H1 (cell line): ENCODE measurements around the gene CBFA2T2. TPM values are rescaled to one million over a fixed set of nuclear protein-coding genes. Genes with fewer than 3 reads are reported as not detected.

Experiments used
- CTCF ChIA-PET: fragments of 300-600 bp; sonication (Branson Sonifier 250); formaldehyde crosslinking; loops from one replicate; lab custom pipeline; 2021; ENCODE audit not compliant: partially characterized antibody; lab: Charles Lee
- POLR2A ChIA-PET: fragments of 300-600 bp; sonication (Branson Sonifier 250); formaldehyde crosslinking; loops from one replicate; lab custom pipeline; 2021; ENCODE audit warnings: inconsistent platforms; ENCODE audit not compliant: partially characterized antibody; lab: Charles Lee
- DNase-seq, 2 experiments: peaks; one replicate each; pipeline versions ENCODE4 v3.0.0 to v3.0.0-alpha.2; 2010 to 2022; ENCODE audit warnings: low spot score in 2 of 2, low read depth in 1 of 2, mixed read lengths in 1 of 2
- FAIRE-seq: peaks from 2 replicates; lab custom pipeline; 2011; peaks lifted over from hg19 to GRCh38; lab: Jason Lieb, UNC
- H2AFZ ChIP-seq: 2 replicates; pipeline ENCODE4 v1.8.1; 2012; ENCODE audit warnings: low read length, inconsistent platforms
- H2AK5ac ChIP-seq: 2 replicates; pipeline ENCODE4 v1.6.1; 2013; ENCODE audit warnings: low read depth, low read length
- H2BK120ac ChIP-seq: replicated peaks from 2 replicates; pipeline ENCODE3; 2013; ENCODE audit warnings: low read depth, low read length, inconsistent platforms
- H2BK12ac ChIP-seq: 2 replicates; pipeline ENCODE4 v1.6.1; 2013; ENCODE audit warnings: low read depth, low read length
- H2BK15ac ChIP-seq: 2 replicates; pipeline ENCODE4 v1.6.1; 2013; ENCODE audit warnings: low read length
- H2BK20ac ChIP-seq: 2 replicates; pipeline ENCODE4 v1.6.1; 2013; ENCODE audit warnings: low read length
- H2BK5ac ChIP-seq: 2 replicates; pipeline ENCODE4 v1.6.1; 2013; ENCODE audit warnings: low read depth, low read length
- H3K14ac ChIP-seq: 2 replicates; pipeline ENCODE4 v1.6.1; 2013; ENCODE audit warnings: inconsistent platforms; ENCODE audit not compliant: insufficient read length
- H3K18ac ChIP-seq: 2 replicates; pipeline ENCODE4 v1.6.1; 2013; ENCODE audit warnings: low read length; ENCODE audit errors: extremely low read depth
- H3K23ac ChIP-seq: 2 replicates; pipeline ENCODE4 v1.6.1; 2013; ENCODE audit warnings: inconsistent platforms; ENCODE audit not compliant: insufficient read length
- H3K23me2 ChIP-seq: 2 replicates; pipeline ENCODE4 v1.6.1; 2013; ENCODE audit warnings: low read depth, low read length
- H3K27ac ChIP-seq: 2 replicates; pipeline ENCODE4 v1.6.1; 2011; ENCODE audit warnings: low read depth, low read length, inconsistent platforms
- H3K27me3 ChIP-seq, 4 experiments: replicated peaks in 1 of 4; 1 replicate in 1 of 4; 2 replicates in 3 of 4; pipeline versions ENCODE4 v1.6.1 to v1.8.1; 2011 to 2013; ENCODE audit warnings: low read length in 3 of 4, mild to moderate bottlenecking in 3 of 4, inconsistent platforms in 2 of 4, mixed read lengths in 2 of 4, moderate library complexity in 1 of 4; ENCODE audit not compliant: control insufficient read depth in 3 of 4, insufficient read depth in 3 of 4; ENCODE audit errors: extremely low read depth in 1 of 4
- H3K36me3 ChIP-seq, 4 experiments: 2 replicates each; pipeline versions ENCODE4 v1.6.1 to v1.8.1; 2011 to 2013; ENCODE audit warnings: mild to moderate bottlenecking in 4 of 4, low read length in 3 of 4, moderate library complexity in 2 of 4, control low read depth in 1 of 4, inconsistent platforms in 1 of 4; ENCODE audit not compliant: insufficient read depth in 4 of 4, control insufficient read depth in 2 of 4
- H3K4ac ChIP-seq: replicated peaks from 2 replicates; pipeline ENCODE3; 2013; ENCODE audit warnings: low read length, low read depth, mixed read lengths, inconsistent platforms; ENCODE audit not compliant: insufficient read length
- H3K4me1 ChIP-seq, 4 experiments: replicated peaks in 1 of 4; 1 replicate in 1 of 4; 2 replicates in 3 of 4; pipeline versions ENCODE4 v1.6.1 to v1.8.1; 2011 to 2013; ENCODE audit warnings: low read length in 3 of 4, inconsistent platforms in 2 of 4, mixed read lengths in 1 of 4; ENCODE audit not compliant: insufficient read depth in 4 of 4, control insufficient read depth in 3 of 4
- H3K4me2 ChIP-seq, 2 experiments: 2 replicates each; pipeline versions ENCODE4 v1.6.1 to v1.8.1; 2011 to 2013; ENCODE audit warnings: low read depth in 2 of 2, low read length in 2 of 2, control low read depth in 1 of 2, inconsistent platforms in 1 of 2, mild to moderate bottlenecking in 1 of 2; ENCODE audit not compliant: insufficient read depth in 1 of 2
- H3K4me3 ChIP-seq, 4 experiments: fragments of 200-600, 300-600 bp in 1 of 4; sonication (generic), shearing (Covaris generic), sonication (Bioruptor Twin) in 1 of 4; 2 replicates each; pipeline versions ENCODE4 v1.5.1 to v1.8.1; 2011 to 2016; ENCODE audit warnings: low read length in 4 of 4, low read depth in 3 of 4, control low read depth in 2 of 4, inconsistent platforms in 2 of 4, mild to moderate bottlenecking in 2 of 4, mixed read lengths in 1 of 4, moderate library complexity in 1 of 4; ENCODE audit not compliant: insufficient read depth in 2 of 4; ENCODE audit errors: extremely low read depth in 1 of 4
- H3K56ac ChIP-seq: replicated peaks from 2 replicates; pipeline ENCODE3; 2013; ENCODE audit warnings: low read depth, mild to moderate bottlenecking, mixed read lengths, low read length, inconsistent platforms; ENCODE audit not compliant: insufficient read length
- H3K79me1 ChIP-seq: 2 replicates; pipeline ENCODE4 v1.6.1; 2013; ENCODE audit warnings: low read depth, low read length, control low read depth
- H3K79me2 ChIP-seq, 2 experiments: 2 replicates each; pipeline versions ENCODE4 v1.6.1 to v1.8.1; 2012 to 2013; ENCODE audit warnings: low read length in 2 of 2, mild to moderate bottlenecking in 2 of 2, inconsistent platforms in 1 of 2; ENCODE audit not compliant: insufficient read depth in 2 of 2, control insufficient read depth in 1 of 2
- H3K9ac ChIP-seq, 4 experiments: replicated peaks in 1 of 4; 1 replicate in 1 of 4; 2 replicates in 3 of 4; pipeline versions ENCODE4 v1.6.1 to v1.8.1; 2011 to 2013; ENCODE audit warnings: low read depth in 3 of 4, low read length in 3 of 4, control low read depth in 2 of 4, mild to moderate bottlenecking in 2 of 4, moderate library complexity in 2 of 4, inconsistent platforms in 1 of 4; ENCODE audit errors: extremely low read depth in 1 of 4
- H3K9me3 ChIP-seq, 2 experiments: 2 replicates each; pipeline versions ENCODE4 v1.6.1 to v1.8.1; 2012 to 2013; ENCODE audit warnings: mild to moderate bottlenecking in 2 of 2, moderate library complexity in 2 of 2, control low read depth in 1 of 2, inconsistent platforms in 1 of 2, low read depth in 1 of 2, low read length in 1 of 2, mixed read lengths in 1 of 2; ENCODE audit not compliant: insufficient read depth in 2 of 2
- H4K20me1 ChIP-seq, 2 experiments: replicated peaks in 1 of 2; 2 replicates each; pipeline versions ENCODE3 to v1.8.1; 2011 to 2013; ENCODE audit warnings: inconsistent platforms in 2 of 2, low read length in 2 of 2, mild to moderate bottlenecking in 1 of 2; ENCODE audit not compliant: insufficient read depth in 2 of 2, control insufficient read depth in 1 of 2
- H4K5ac ChIP-seq: 2 replicates; pipeline ENCODE4 v1.6.1; 2013; ENCODE audit warnings: low read length, low read depth, mixed read lengths, inconsistent platforms; ENCODE audit not compliant: insufficient read length
- H4K8ac ChIP-seq: 2 replicates; pipeline ENCODE4 v1.8.0; 2013; ENCODE audit warnings: mild to moderate bottlenecking, moderate library complexity, low read length, inconsistent platforms; ENCODE audit not compliant: insufficient read depth; ENCODE audit errors: extremely low read depth
- H4K91ac ChIP-seq: replicated peaks from 2 replicates; pipeline ENCODE3; 2013; ENCODE audit warnings: low read length, mixed read lengths, inconsistent platforms; ENCODE audit not compliant: insufficient read length
- ASH2L ChIP-seq: fragments of 200-600, 300-600 bp; sonication (generic); IDR thresholded peaks from one replicate; pipeline ENCODE4 v1.7.1; 2017; ENCODE audit warnings: low read length
- CBX8 ChIP-seq: fragments of 300-800, 300-1000 bp; sonication (generic); IDR thresholded peaks from 2 replicates; pipeline ENCODE4 v1.7.1; 2016; ENCODE audit warnings: low read depth, low read length, borderline replicate concordance
- CHD2 ChIP-seq: IDR thresholded peaks from 2 replicates; pipeline ENCODE4 v1.6.1; 2012; ENCODE audit warnings: low read length, improper control_type of control experiment
- CTBP2 ChIP-seq: IDR thresholded peaks from 2 replicates; pipeline ENCODE4 v1.7.0; 2011; ENCODE audit warnings: borderline replicate concordance, mild to moderate bottlenecking, moderate library complexity, mixed read lengths, low read length; ENCODE audit not compliant: insufficient read depth, insufficient read length
- EP300 ChIP-seq, 2 experiments: IDR thresholded peaks; 1 replicate in 1 of 2; 2 replicates in 1 of 2; pipeline ENCODE4 v1.6.1; 2011 to 2012; ENCODE audit warnings: low read depth in 2 of 2, low read length in 2 of 2, mild to moderate bottlenecking in 2 of 2, borderline replicate concordance in 1 of 2, inconsistent platforms in 1 of 2, moderate library complexity in 1 of 2
- GTF2F1 ChIP-seq: IDR thresholded peaks from 2 replicates; pipeline ENCODE4 v1.6.1; 2012; ENCODE audit warnings: low read depth, low read length, improper control_type of control experiment, borderline replicate concordance
- KDM1A ChIP-seq: fragments of 200-600, 300-600 bp; sonication (generic); IDR thresholded peaks from 2 replicates; pipeline ENCODE4 v1.7.1; 2016; ENCODE audit warnings: mild to moderate bottlenecking, low read length, borderline replicate concordance
- PHF8 ChIP-seq: fragments of 200-600 bp; sonication (generic); conservative IDR thresholded peaks from 2 replicates; pipeline ENCODE4 v1.7.1; 2012; ENCODE audit warnings: low read depth, mild to moderate bottlenecking, inconsistent platforms, low read length, moderate library complexity
- TBP ChIP-seq: IDR thresholded peaks from 2 replicates; pipeline ENCODE4 v1.6.1; 2011; ENCODE audit warnings: low read depth, low read length, improper control_type of control experiment
- WGBS, 2 experiments: shearing (Covaris generic) in 1 of 2; methylation state at CpG; one replicate each; pipeline versions ENCODE4 v1.1.6 to v1.1.7; 2013 to 2015; ENCODE audit warnings: low lambda C conversion rate in 2 of 2, mixed read lengths in 2 of 2, inconsistent platforms in 1 of 2, low coverage in 1 of 2, missing lambda C conversion rate in 1 of 2; ENCODE audit not compliant: insufficient replicate concordance in 2 of 2, insufficient coverage in 1 of 2, insufficient read length in 1 of 2; ENCODE audit errors: extremely low coverage in 1 of 2, missing lambda C conversion rate in 1 of 2; 5-methylcytosine and 5-hydroxymethylcytosine counted together
- polyA plus RNA-seq, 7 experiments: library from polyadenylated mRNA; depleted of rRNA in 3 of 7; stranded (reverse) in 5 of 7; unstranded in 2 of 7; fragments of >200 nt in 5 of 7; fragments of 200-250 nt in 2 of 7; gene quantifications; 1 replicate in 5 of 7; 2 replicates in 1 of 7; 4 replicates in 1 of 7; pipeline versions ENCODE4 v1.2.1 to v1.2.3, GENCODE V29; 2011 to 2013; ENCODE audit warnings: missing spikeins in 2 of 7, mixed read lengths in 2 of 7
- total RNA-seq: library from RNA; stranded (reverse); fragmentation: NEBNext Ultra II Directional; extraction: Animal tissue kit (Norgen Biotek cat#: 25700); gene quantifications from 2 replicates; pipeline ENCODE4 v1.2.1, GENCODE V29; 2021
- TF ChIP-seq, protein P1 (sequence below): IDR thresholded peaks from 2 replicates; pipeline ENCODE4 v1.6.1; 2011; ENCODE audit warnings: low read length, improper control_type of control experiment
- TF ChIP-seq, protein P2 (sequence below): IDR thresholded peaks from 2 replicates; pipeline ENCODE4 v1.6.1; 2011; ENCODE audit warnings: low read depth, mild to moderate bottlenecking, low read length; ENCODE audit not compliant: insufficient read depth

Gene CBFA2T2
- total and polyA plus RNA-seq, 2 of the 8 experiments (the other 6 are each of a cell fraction or from before 2014, with no cell fraction given): 11.6 to 12.9 TPM

DNA sequence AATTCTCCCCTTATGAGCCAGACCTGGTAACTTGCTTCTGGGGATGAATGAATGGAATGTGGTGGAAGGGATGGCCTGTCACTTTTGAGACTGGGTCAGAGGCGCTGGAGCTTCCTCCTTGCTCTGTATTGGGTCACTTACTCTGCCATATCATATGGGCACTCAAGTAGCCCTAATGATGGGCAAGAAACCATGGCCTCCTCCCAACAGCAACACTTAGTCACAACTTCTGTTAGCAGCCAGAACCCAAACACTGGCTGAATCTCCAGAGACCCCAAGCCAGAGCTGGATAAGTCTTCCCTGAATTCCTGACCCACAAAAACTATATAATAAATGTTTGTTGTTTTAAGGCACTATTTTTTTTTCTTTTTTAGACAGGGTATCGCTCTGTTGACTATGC lies 190.8 kb downstream of the CBFA2T2 start:
- no peaks in the 10 kb centered on the region for H3K27me3 ChIP-seq
- no peak overlapping the region for H3K27ac ChIP-seq
- H3K9ac ChIP-seq: no peak overlapping the region
- no peak overlapping the region for H3K4ac ChIP-seq
- H3K79me1 ChIP-seq: peaks cover 19% of the 10 kb centered on the region
- ChIA-PET POLR2A (interaction anchor here (1.1 to 14.0 kb wide), 5 partner anchors 9 to 211 kb away, joined by 3 to 245 read pairs (median 4); partner anchors contain the start of genes ACTL10, C20orf144, NECAB3 and PXMP4), CTCF (interaction anchor here (0.6 to 2.2 kb wide), 5 partner anchors 10 to 158 kb away, joined by 3 to 14 read pairs (median 4); partner anchors contain the start of gene ACTL10)
- H2AK5ac ChIP-seq: no peak overlapping the region
- no peak overlapping the region for H2AFZ ChIP-seq
- no peak overlapping the region for H4K91ac ChIP-seq
- H3K4me3 ChIP-seq: no peak overlapping the region
- peaks cover 19 to 58% of the 10 kb centered on the region in 2 experiments for H4K20me1 ChIP-seq
- WGBS, 2 experiments: 96% methylated on average over 2 of the region's 2 CpGs; no CpG with 5 or more reads in 1 of the 2 experiments
- no peak overlapping the region for H3K4me2 ChIP-seq
- no peak for FAIRE-seq
- no peak overlapping the region for H3K23ac ChIP-seq
- H3K23me2 ChIP-seq: peaks cover 9% of the 10 kb centered on the region
- no peaks in the 10 kb centered on the region for H3K9me3 ChIP-seq
- no peak overlapping the region for H2BK120ac ChIP-seq
- H2BK20ac ChIP-seq: no peak overlapping the region
- no peak overlapping the region for H3K14ac ChIP-seq
- DNase-seq: no peak
- no peak overlapping the region for H3K18ac ChIP-seq
- H2BK5ac ChIP-seq: no peak overlapping the region
- no peak overlapping the region for H2BK12ac ChIP-seq
- no peak overlapping the region for H4K5ac ChIP-seq
- H3K56ac ChIP-seq: no peak overlapping the region
- peaks cover 4 to 20% (median 12%) of the 10 kb centered on the region in 4 experiments for H3K4me1 ChIP-seq
- H3K79me2 ChIP-seq: peaks cover 0 to 51% of the 10 kb centered on the region in 2 experiments; a peak in 3 of 4 replicates
- no peak overlapping the region for H2BK15ac ChIP-seq
- no peak overlapping the region for H4K8ac ChIP-seq
- H3K36me3 ChIP-seq: peaks cover 19 to 38% (median 33%) of the 10 kb centered on the region in 4 experiments; a peak in 7 of 8 replicates
- TF ChIP-seq GTF2F1: no peak
- TF ChIP-seq, protein P1, sequence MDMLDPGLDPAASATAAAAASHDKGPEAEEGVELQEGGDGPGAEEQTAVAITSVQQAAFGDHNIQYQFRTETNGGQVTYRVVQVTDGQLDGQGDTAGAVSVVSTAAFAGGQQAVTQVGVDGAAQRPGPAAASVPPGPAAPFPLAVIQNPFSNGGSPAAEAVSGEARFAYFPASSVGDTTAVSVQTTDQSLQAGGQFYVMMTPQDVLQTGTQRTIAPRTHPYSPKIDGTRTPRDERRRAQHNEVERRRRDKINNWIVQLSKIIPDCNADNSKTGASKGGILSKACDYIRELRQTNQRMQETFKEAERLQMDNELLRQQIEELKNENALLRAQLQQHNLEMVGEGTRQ: no peak
- TF ChIP-seq CBX8: no peak
- TF ChIP-seq ASH2L: no peak
- no peak for TF ChIP-seq PHF8
- TF ChIP-seq CTBP2: no peak
- TF ChIP-seq, protein P2, sequence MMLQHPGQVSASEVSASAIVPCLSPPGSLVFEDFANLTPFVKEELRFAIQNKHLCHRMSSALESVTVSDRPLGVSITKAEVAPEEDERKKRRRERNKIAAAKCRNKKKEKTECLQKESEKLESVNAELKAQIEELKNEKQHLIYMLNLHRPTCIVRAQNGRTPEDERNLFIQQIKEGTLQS: no peak
- no peak for TF ChIP-seq EP300 (IDR thresholded peaks at IDR 0.05; ENCODE audit: borderline replicate concordance in 1 of 2, low read depth in 2 of 2, low read length in 2 of 2)
- TF ChIP-seq CHD2: no peak
- no peak for TF ChIP-seq KDM1A
- no peak for TF ChIP-seq TBP
